ENCODE results near the gene ABCC5. TPM values are rescaled to one million over a fixed set of nuclear protein-coding genes. Genes with fewer than 3 reads are reported as not detected.
"Not testable (repeated sequence)": the region's sequence is repeated elsewhere in the genome, so short reads cannot be mapped to it uniquely, and the experiment has no call there.

Gene ABCC5
- total RNA-seq, 1 experiment from 2014 or later, result 29.1 TPM

- H3K4me1 Mint-ChIP-seq, result peaks cover 18% of the 10 kb centered on the region
- ChIA-PET POLR2A (no interaction called here), CTCF (no interaction called here)
- ATAC-seq, result no peak
- TF ChIP-seq JUN (CRISPR knock-in tag; IDR thresholded peaks at IDR 0.05), result no peak
- no peak for TF ChIP-seq ZNF138 (CRISPR knock-in tag; conservative IDR thresholded peaks at IDR 0.05)
- no peak for TF ChIP-seq ZBTB21 (CRISPR knock-in tag; IDR thresholded peaks at IDR 0.05; ENCODE audit: borderline replicate concordance)
- no peak for TF ChIP-seq PRRX2 (CRISPR knock-in tag; IDR thresholded peaks at IDR 0.05)
- TF ChIP-seq, protein P1, sequence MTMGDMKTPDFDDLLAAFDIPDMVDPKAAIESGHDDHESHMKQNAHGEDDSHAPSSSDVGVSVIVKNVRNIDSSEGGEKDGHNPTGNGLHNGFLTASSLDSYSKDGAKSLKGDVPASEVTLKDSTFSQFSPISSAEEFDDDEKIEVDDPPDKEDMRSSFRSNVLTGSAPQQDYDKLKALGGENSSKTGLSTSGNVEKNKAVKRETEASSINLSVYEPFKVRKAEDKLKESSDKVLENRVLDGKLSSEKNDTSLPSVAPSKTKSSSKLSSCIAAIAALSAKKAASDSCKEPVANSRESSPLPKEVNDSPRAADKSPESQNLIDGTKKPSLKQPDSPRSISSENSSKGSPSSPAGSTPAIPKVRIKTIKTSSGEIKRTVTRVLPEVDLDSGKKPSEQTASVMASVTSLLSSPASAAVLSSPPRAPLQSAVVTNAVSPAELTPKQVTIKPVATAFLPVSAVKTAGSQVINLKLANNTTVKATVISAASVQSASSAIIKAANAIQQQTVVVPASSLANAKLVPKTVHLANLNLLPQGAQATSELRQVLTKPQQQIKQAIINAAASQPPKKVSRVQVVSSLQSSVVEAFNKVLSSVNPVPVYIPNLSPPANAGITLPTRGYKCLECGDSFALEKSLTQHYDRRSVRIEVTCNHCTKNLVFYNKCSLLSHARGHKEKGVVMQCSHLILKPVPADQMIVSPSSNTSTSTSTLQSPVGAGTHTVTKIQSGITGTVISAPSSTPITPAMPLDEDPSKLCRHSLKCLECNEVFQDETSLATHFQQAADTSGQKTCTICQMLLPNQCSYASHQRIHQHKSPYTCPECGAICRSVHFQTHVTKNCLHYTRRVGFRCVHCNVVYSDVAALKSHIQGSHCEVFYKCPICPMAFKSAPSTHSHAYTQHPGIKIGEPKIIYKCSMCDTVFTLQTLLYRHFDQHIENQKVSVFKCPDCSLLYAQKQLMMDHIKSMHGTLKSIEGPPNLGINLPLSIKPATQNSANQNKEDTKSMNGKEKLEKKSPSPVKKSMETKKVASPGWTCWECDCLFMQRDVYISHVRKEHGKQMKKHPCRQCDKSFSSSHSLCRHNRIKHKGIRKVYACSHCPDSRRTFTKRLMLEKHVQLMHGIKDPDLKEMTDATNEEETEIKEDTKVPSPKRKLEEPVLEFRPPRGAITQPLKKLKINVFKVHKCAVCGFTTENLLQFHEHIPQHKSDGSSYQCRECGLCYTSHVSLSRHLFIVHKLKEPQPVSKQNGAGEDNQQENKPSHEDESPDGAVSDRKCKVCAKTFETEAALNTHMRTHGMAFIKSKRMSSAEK (CRISPR knock-in tag; IDR thresholded peaks at IDR 0.05; ENCODE audit: borderline replicate concordance), result no peak
- TF ChIP-seq ZNF425 (CRISPR knock-in tag; conservative IDR thresholded peaks at IDR 0.05), result no peak
- TF ChIP-seq ZNF121 (CRISPR knock-in tag; IDR thresholded peaks at IDR 0.05), result no peak
- no peak for TF ChIP-seq GRHL2 (CRISPR knock-in tag; IDR thresholded peaks at IDR 0.05; ENCODE audit: insufficient replicate concordance, severe bottlenecking)
- no peak for TF ChIP-seq ZNF317 (CRISPR knock-in tag; IDR thresholded peaks at IDR 0.05; ENCODE audit: borderline replicate concordance, low read depth)
- H3K36me3 Mint-ChIP-seq, result peaks cover 10% of the 10 kb centered on the region
- H3K9me3 Mint-ChIP-seq, result no peaks in the 10 kb centered on the region
- H3K4me3 Mint-ChIP-seq, result no peak overlapping the region
- no peaks in the 10 kb centered on the region for H3K27me3 Mint-ChIP-seq (ENCODE audit: low read depth)
- 0 out of 2 replicates have a peak overlapping the region, but pooled peaks have one; percentile 25 for H3K27ac Mint-ChIP-seq
- no peak for DNase-seq (ENCODE audit: low spot score)
Measured at GRCh38 chr3:183878071-183878470, 139.6 kb downstream of the ABCC5 start.

- DNase-seq (ENCODE audit: low spot score); H3K27me3 Mint-ChIP-seq (ENCODE audit: low read depth); H3K4me3 Mint-ChIP-seq; CTCF ChIA-PET; POLR2A ChIA-PET; H3K27ac Mint-ChIP-seq; ATAC-seq; H3K9me3 Mint-ChIP-seq: not testable (repeated sequence)
- Mint-ChIP-seq H3K36me3 (peaks cover 10% of the 10 kb centered on the region), H3K4me1 (peaks cover 11% of the 10 kb centered on the region)
Measured at GRCh38 chr3:183877227-183877626, 140.5 kb downstream of the ABCC5 start.

DNA sequence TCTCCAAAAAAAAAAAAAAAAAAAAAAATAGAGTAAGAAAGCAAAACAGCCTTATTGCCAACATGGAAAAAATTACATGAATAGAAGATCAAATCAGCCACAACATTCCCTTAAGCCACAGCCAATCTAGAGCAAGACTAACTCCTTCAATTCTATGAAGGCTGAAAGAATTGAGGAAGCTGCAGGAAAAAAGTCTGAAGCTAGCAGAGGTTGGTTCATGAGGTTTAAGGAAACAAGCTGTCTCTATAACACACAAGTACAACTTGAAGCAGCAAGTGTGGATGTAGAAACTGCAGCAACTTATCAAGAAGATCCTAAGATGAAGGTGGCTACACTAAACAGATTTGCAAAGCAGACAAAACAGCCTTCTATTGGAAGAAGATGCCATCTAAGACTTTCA lies 142.3 kb downstream of the ABCC5 start:
- no peak overlapping the region for H3K4me3 Mint-ChIP-seq
- H3K9me3 Mint-ChIP-seq, result no peaks in the 10 kb centered on the region
- peaks cover 11% of the 10 kb centered on the region for H3K4me1 Mint-ChIP-seq
- DNase-seq (ENCODE audit: low spot score) (no peak), ATAC-seq (no peak)
- ChIA-PET POLR2A (no interaction called here), CTCF (interaction anchor here (1.4 kb wide), 1 partner anchor 9 kb away, joined by 5 read pairs; the partner anchor contains the start of gene PARL)
- peaks cover 10% of the 10 kb centered on the region for H3K36me3 Mint-ChIP-seq
- no peak overlapping the region for H3K27ac Mint-ChIP-seq
- H3K27me3 Mint-ChIP-seq (ENCODE audit: low read depth), result no peaks in the 10 kb centered on the region
- TF ChIP-seq HMGA2 (CRISPR knock-in tag; IDR thresholded peaks at IDR 0.05), result no peak
- no peak for TF ChIP-seq ZNF232 (CRISPR knock-in tag; IDR thresholded peaks at IDR 0.05)
- no peak for TF ChIP-seq ZBTB21 (CRISPR knock-in tag; IDR thresholded peaks at IDR 0.05; ENCODE audit: borderline replicate concordance)
- TF ChIP-seq ERG (CRISPR knock-in tag; IDR thresholded peaks at IDR 0.05), result no peak
- no peak for TF ChIP-seq ETV6 (CRISPR knock-in tag; IDR thresholded peaks at IDR 0.05)
- TF ChIP-seq ZNF317 (CRISPR knock-in tag; IDR thresholded peaks at IDR 0.05; ENCODE audit: borderline replicate concordance, low read depth), result no peak
- TF ChIP-seq, protein P2, sequence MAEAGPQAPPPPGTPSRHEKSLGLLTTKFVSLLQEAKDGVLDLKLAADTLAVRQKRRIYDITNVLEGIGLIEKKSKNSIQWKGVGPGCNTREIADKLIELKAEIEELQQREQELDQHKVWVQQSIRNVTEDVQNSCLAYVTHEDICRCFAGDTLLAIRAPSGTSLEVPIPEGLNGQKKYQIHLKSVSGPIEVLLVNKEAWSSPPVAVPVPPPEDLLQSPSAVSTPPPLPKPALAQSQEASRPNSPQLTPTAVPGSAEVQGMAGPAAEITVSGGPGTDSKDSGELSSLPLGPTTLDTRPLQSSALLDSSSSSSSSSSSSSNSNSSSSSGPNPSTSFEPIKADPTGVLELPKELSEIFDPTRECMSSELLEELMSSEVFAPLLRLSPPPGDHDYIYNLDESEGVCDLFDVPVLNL (CRISPR knock-in tag; IDR thresholded peaks at IDR 0.05; ENCODE audit: borderline replicate concordance, low read depth), result no peak
- TF ChIP-seq, protein P3, sequence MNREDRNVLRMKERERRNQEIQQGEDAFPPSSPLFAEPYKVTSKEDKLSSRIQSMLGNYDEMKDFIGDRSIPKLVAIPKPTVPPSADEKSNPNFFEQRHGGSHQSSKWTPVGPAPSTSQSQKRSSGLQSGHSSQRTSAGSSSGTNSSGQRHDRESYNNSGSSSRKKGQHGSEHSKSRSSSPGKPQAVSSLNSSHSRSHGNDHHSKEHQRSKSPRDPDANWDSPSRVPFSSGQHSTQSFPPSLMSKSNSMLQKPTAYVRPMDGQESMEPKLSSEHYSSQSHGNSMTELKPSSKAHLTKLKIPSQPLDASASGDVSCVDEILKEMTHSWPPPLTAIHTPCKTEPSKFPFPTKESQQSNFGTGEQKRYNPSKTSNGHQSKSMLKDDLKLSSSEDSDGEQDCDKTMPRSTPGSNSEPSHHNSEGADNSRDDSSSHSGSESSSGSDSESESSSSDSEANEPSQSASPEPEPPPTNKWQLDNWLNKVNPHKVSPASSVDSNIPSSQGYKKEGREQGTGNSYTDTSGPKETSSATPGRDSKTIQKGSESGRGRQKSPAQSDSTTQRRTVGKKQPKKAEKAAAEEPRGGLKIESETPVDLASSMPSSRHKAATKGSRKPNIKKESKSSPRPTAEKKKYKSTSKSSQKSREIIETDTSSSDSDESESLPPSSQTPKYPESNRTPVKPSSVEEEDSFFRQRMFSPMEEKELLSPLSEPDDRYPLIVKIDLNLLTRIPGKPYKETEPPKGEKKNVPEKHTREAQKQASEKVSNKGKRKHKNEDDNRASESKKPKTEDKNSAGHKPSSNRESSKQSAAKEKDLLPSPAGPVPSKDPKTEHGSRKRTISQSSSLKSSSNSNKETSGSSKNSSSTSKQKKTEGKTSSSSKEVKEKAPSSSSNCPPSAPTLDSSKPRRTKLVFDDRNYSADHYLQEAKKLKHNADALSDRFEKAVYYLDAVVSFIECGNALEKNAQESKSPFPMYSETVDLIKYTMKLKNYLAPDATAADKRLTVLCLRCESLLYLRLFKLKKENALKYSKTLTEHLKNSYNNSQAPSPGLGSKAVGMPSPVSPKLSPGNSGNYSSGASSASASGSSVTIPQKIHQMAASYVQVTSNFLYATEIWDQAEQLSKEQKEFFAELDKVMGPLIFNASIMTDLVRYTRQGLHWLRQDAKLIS (CRISPR knock-in tag; IDR thresholded peaks at IDR 0.05; ENCODE audit: borderline replicate concordance), result no peak
- TF ChIP-seq TCF7 (CRISPR knock-in tag; IDR thresholded peaks at IDR 0.05; ENCODE audit: low read depth), result no peak
- no peak for TF ChIP-seq MLX (CRISPR knock-in tag; IDR thresholded peaks at IDR 0.05)
- no peak for TF ChIP-seq NFE2L1 (CRISPR knock-in tag; IDR thresholded peaks at IDR 0.05)
- no peak for TF ChIP-seq FOXK1 (CRISPR knock-in tag; IDR thresholded peaks at IDR 0.05)

All from WTC11 (cell line).